IPS-15b (cell line): Measurements from ENCODE around the gene ECHS1.

Experiments
- H3K27me3 ChIP-seq: one replicate; pipeline ENCODE4 v1.6.1; 2013; ENCODE audit warnings: low read length; ENCODE audit not compliant: control insufficient read depth, insufficient read depth
- H3K36me3 ChIP-seq: one replicate; pipeline ENCODE4 v1.6.1; 2013; ENCODE audit warnings: low read length; ENCODE audit not compliant: control insufficient read depth, insufficient read depth
- H3K4me1 ChIP-seq: one replicate; pipeline ENCODE4 v1.6.1; 2013; ENCODE audit warnings: mild to moderate bottlenecking, low read length; ENCODE audit not compliant: control insufficient read depth, insufficient read depth
- H3K4me3 ChIP-seq: one replicate; pipeline ENCODE4 v1.5.1; 2013; ENCODE audit warnings: low read depth, low read length
- H3K9ac ChIP-seq: one replicate; pipeline ENCODE4 v1.6.1; 2013; ENCODE audit warnings: low read depth, mild to moderate bottlenecking, low read length
- H3K9me3 ChIP-seq: one replicate; pipeline ENCODE4 v1.6.1; 2013; ENCODE audit warnings: mild to moderate bottlenecking, low read length; ENCODE audit not compliant: control insufficient read depth, insufficient read depth

The ECHS1 gene

GRCh38 chr10:133411523-133412380 is 38.6 kb upstream of the ECHS1 start:
- H3K9ac ChIP-seq, result no peak overlapping the region
- no peak overlapping the region for H3K4me3 ChIP-seq
- H3K9me3 ChIP-seq, result no peaks in the 10 kb centered on the region
- no peaks in the 10 kb centered on the region for H3K27me3 ChIP-seq
- H3K36me3 ChIP-seq, result no peaks in the 10 kb centered on the region
- no peaks in the 10 kb centered on the region for H3K4me1 ChIP-seq

- peaks cover 20% of the 10 kb centered on the region for H3K36me3 ChIP-seq
- no peaks in the 10 kb centered on the region for H3K9me3 ChIP-seq
- no peak overlapping the region for H3K4me3 ChIP-seq
- H3K4me1 ChIP-seq, result no peaks in the 10 kb centered on the region
- H3K27me3 ChIP-seq, result no peaks in the 10 kb centered on the region
- H3K9ac ChIP-seq, result no peak overlapping the region
Observed at GRCh38 chr10:133405844-133406527, 32.8 kb upstream of the ECHS1 start.

GRCh38 chr10:133405272-133405671 is 32.1 kb upstream of the ECHS1 start:
- no peaks in the 10 kb centered on the region for H3K4me1 ChIP-seq
- no peaks in the 10 kb centered on the region for H3K9me3 ChIP-seq
- H3K27me3 ChIP-seq, result no peaks in the 10 kb centered on the region
- no peak overlapping the region for H3K4me3 ChIP-seq
- peaks cover 20% of the 10 kb centered on the region for H3K36me3 ChIP-seq
- H3K9ac ChIP-seq, result no peak overlapping the region

GRCh38 chr10:133403784-133404183 is 30.6 kb upstream of the ECHS1 start:
- H3K27me3 ChIP-seq, result no peaks in the 10 kb centered on the region
- no peak overlapping the region for H3K9ac ChIP-seq
- peaks cover 28% of the 10 kb centered on the region for H3K36me3 ChIP-seq
- no peaks in the 10 kb centered on the region for H3K9me3 ChIP-seq
- H3K4me3 ChIP-seq, result no peak overlapping the region
- H3K4me1 ChIP-seq, result no peaks in the 10 kb centered on the region

GRCh38 chr10:133403359-133403758 is 30.2 kb upstream of the ECHS1 start:
- H3K9me3 ChIP-seq, result no peaks in the 10 kb centered on the region
- no peak overlapping the region for H3K9ac ChIP-seq
- peaks cover 31% of the 10 kb centered on the region for H3K36me3 ChIP-seq

GRCh38 chr10:133401981-133402725 is 29.0 kb upstream of the ECHS1 start:
- Histone ChIP-seq H3K4me1 (no peaks in the 10 kb centered on the region), H3K27me3 (no peaks in the 10 kb centered on the region), H3K9me3 (no peaks in the 10 kb centered on the region), H3K9ac (no peak overlapping the region), H3K4me3 (no peak overlapping the region), H3K36me3 (peaks cover 33% of the 10 kb centered on the region)

More at GRCh38 chr10:133403359-133403758, 30.2 kb upstream of the ECHS1 start:
- Histone ChIP-seq H3K4me3 (no peak overlapping the region), H3K27me3 (no peaks in the 10 kb centered on the region), H3K4me1 (no peaks in the 10 kb centered on the region)

- Histone ChIP-seq H3K27me3 (no peaks in the 10 kb centered on the region), H3K4me1 (no peaks in the 10 kb centered on the region), H3K36me3 (peaks cover 37% of the 10 kb centered on the region), H3K9me3 (no peaks in the 10 kb centered on the region), H3K4me3 (no peak overlapping the region), H3K9ac (no peak overlapping the region)
Observed at GRCh38 chr10:133401500-133401899, 28.3 kb upstream of the ECHS1 start.

GRCh38 chr10:133400624-133401424 is 27.7 kb upstream of the ECHS1 start:
- H3K36me3 ChIP-seq, result peaks cover 44% of the 10 kb centered on the region
- H3K4me3 ChIP-seq, result no peak overlapping the region
- H3K9ac ChIP-seq, result no peak overlapping the region
- H3K9me3 ChIP-seq, result no peaks in the 10 kb centered on the region
- H3K27me3 ChIP-seq, result no peaks in the 10 kb centered on the region
- H3K4me1 ChIP-seq, result no peaks in the 10 kb centered on the region

GRCh38 chr10:133399123-133399601 is 26.0 kb upstream of the ECHS1 start:
- H3K36me3 ChIP-seq, result peaks cover 46% of the 10 kb centered on the region
- no peak overlapping the region for H3K4me3 ChIP-seq
- H3K27me3 ChIP-seq, result no peaks in the 10 kb centered on the region
- H3K4me1 ChIP-seq, result no peaks in the 10 kb centered on the region
- no peak overlapping the region for H3K9ac ChIP-seq
- H3K9me3 ChIP-seq, result no peaks in the 10 kb centered on the region

GRCh38 chr10:133397938-133398337 is 24.8 kb upstream of the ECHS1 start:
- Histone ChIP-seq H3K27me3 (no peaks in the 10 kb centered on the region), H3K9ac (no peak overlapping the region), H3K4me3 (no peak overlapping the region), H3K36me3 (peaks cover 41% of the 10 kb centered on the region), H3K9me3 (no peaks in the 10 kb centered on the region), H3K4me1 (no peaks in the 10 kb centered on the region)

GRCh38 chr10:133396035-133396624 is 23.0 kb upstream of the ECHS1 start:
- Histone ChIP-seq H3K4me1 (no peaks in the 10 kb centered on the region), H3K9me3 (no peaks in the 10 kb centered on the region), H3K27me3 (no peaks in the 10 kb centered on the region), H3K4me3 (no peak overlapping the region), H3K9ac (no peak overlapping the region), H3K36me3 (peaks cover 26% of the 10 kb centered on the region)
